LoVo (cell line): ENCODE data around the gene CCDC71L.

Source experiments
- DNase-seq: peaks from one replicate; pipeline ENCODE4 v3.0.0-alpha.2; 2016; ENCODE audit warnings: low spot score

The CCDC71L gene

GRCh38 chr7:106625678-106626301, 35.2 kb downstream of the CCDC71L start:
- no peak for DNase-seq

GRCh38 chr7:106623853-106624252, 37.1 kb downstream of the CCDC71L start:
- DNase-seq = peak; percentile 37

- no peak for DNase-seq
These were observed 37.7 kb downstream of the CCDC71L start for GRCh38 chr7:106623315-106623660.

GRCh38 chr7:106622654-106623314, 38.2 kb downstream of the CCDC71L start:
- no peak for DNase-seq

- DNase-seq = no peak
These were observed 39.4 kb downstream of the CCDC71L start for GRCh38 chr7:106621393-106622132.

GRCh38 chr7:106620676-106621075, 40.3 kb downstream of the CCDC71L start:
- no peak for DNase-seq

GRCh38 chr7:106620034-106620433, 40.9 kb downstream of the CCDC71L start:
- no peak for DNase-seq

- no peak for DNase-seq
These were observed 41.7 kb downstream of the CCDC71L start for GRCh38 chr7:106619213-106619612.

GRCh38 chr7:106618480-106618879, 42.5 kb downstream of the CCDC71L start:
- DNase-seq = no peak

- DNase-seq = no peak
These were observed 43.1 kb downstream of the CCDC71L start for GRCh38 chr7:106617860-106618259.

GRCh38 chr7:106616708-106617051, 44.3 kb downstream of the CCDC71L start:
- DNase-seq = no peak

GRCh38 chr7:106615808-106616707, 44.9 kb downstream of the CCDC71L start:
- DNase-seq = no peak

- DNase-seq = no peak
These were observed 46.2 kb downstream of the CCDC71L start for GRCh38 chr7:106614751-106615150.

GRCh38 chr7:106613848-106614560, 47.0 kb downstream of the CCDC71L start:
- DNase-seq = no peak

- DNase-seq = no peak
These were observed 47.7 kb downstream of the CCDC71L start for GRCh38 chr7:106613279-106613678.

- DNase-seq = no peak
These were observed 48.5 kb downstream of the CCDC71L start for GRCh38 chr7:106612432-106612831.

GRCh38 chr7:106611911-106612310, 49.0 kb downstream of the CCDC71L start:
- no peak for DNase-seq

- no peak for DNase-seq
These were observed 49.7 kb downstream of the CCDC71L start for GRCh38 chr7:106610996-106611886.

GRCh38 chr7:106609416-106609815, 51.5 kb downstream of the CCDC71L start:
- no peak for DNase-seq

GRCh38 chr7:106608661-106609060, 52.3 kb downstream of the CCDC71L start:
- DNase-seq = peak; percentile 6
